ENCODE measurements around the gene ALDH18A1. TPM values are rescaled to one million over a fixed set of nuclear protein-coding genes. Genes with fewer than 3 reads are reported as not detected.

The ALDH18A1 gene
- total RNA-seq, 1 donor from 2014 or later: 172 TPM

GRCh38 chr10:95601116-95601719 lies 55.3 kb downstream of the ALDH18A1 start:
- peak; percentile 97 for TF ChIP-seq CTCF (conservative IDR thresholded peaks at IDR 0.05)
- H3K9me3 Mint-ChIP-seq: peaks cover 7% of the 10 kb centered on the region
- no peak overlapping the region for H3K27ac Mint-ChIP-seq (ENCODE audit: unreplicated experiment)
- H3K4me3 Mint-ChIP-seq: no peak overlapping the region
- DNase-seq (ENCODE audit: low read depth, low spot score): peak; percentile 81
- no peaks in the 10 kb centered on the region for H3K27me3 Mint-ChIP-seq (ENCODE audit: low read depth)
- peaks cover 10% of the 10 kb centered on the region for H3K4me1 Mint-ChIP-seq
- H3K36me3 Mint-ChIP-seq (ENCODE audit: low read depth): no peaks in the 10 kb centered on the region

GRCh38 chr10:95600158-95600557 lies 56.4 kb downstream of the ALDH18A1 start:
- H3K4me1 Mint-ChIP-seq: peaks cover 10% of the 10 kb centered on the region
- H3K36me3 Mint-ChIP-seq (ENCODE audit: low read depth): no peaks in the 10 kb centered on the region
- no peaks in the 10 kb centered on the region for H3K27me3 Mint-ChIP-seq (ENCODE audit: low read depth)
- peaks cover 7% of the 10 kb centered on the region for H3K9me3 Mint-ChIP-seq
- no peak overlapping the region for H3K27ac Mint-ChIP-seq (ENCODE audit: unreplicated experiment)
- no peak for DNase-seq (ENCODE audit: low read depth, low spot score)
- no peak for TF ChIP-seq CTCF (conservative IDR thresholded peaks at IDR 0.05)
- no peak overlapping the region for H3K4me3 Mint-ChIP-seq

- H3K4me3 Mint-ChIP-seq: no peak overlapping the region
- H3K4me1 Mint-ChIP-seq: peaks cover 10% of the 10 kb centered on the region
- no peak for TF ChIP-seq CTCF (conservative IDR thresholded peaks at IDR 0.05)
- peaks cover 7% of the 10 kb centered on the region for H3K9me3 Mint-ChIP-seq
- H3K27me3 Mint-ChIP-seq (ENCODE audit: low read depth): no peaks in the 10 kb centered on the region
- DNase-seq (ENCODE audit: low read depth, low spot score): no peak
- no peak overlapping the region for H3K27ac Mint-ChIP-seq (ENCODE audit: unreplicated experiment)
- no peaks in the 10 kb centered on the region for H3K36me3 Mint-ChIP-seq (ENCODE audit: low read depth)
These were observed 58.7 kb downstream of the ALDH18A1 start for GRCh38 chr10:95597788-95598187.

GRCh38 chr10:95588025-95588424 lies 68.5 kb downstream of the ALDH18A1 start:
- no peaks in the 10 kb centered on the region for H3K9me3 Mint-ChIP-seq
- H3K27ac Mint-ChIP-seq (ENCODE audit: unreplicated experiment): no peak overlapping the region
- H3K27me3 Mint-ChIP-seq (ENCODE audit: low read depth): peaks cover 2% of the 10 kb centered on the region
- no peak overlapping the region for H3K4me3 Mint-ChIP-seq
- no peaks in the 10 kb centered on the region for H3K36me3 Mint-ChIP-seq (ENCODE audit: low read depth)
- DNase-seq (ENCODE audit: low read depth, low spot score): no peak
- H3K4me1 Mint-ChIP-seq: no peaks in the 10 kb centered on the region
- TF ChIP-seq CTCF (conservative IDR thresholded peaks at IDR 0.05): no peak

GRCh38 chr10:95579835-95580535 lies 76.5 kb downstream of the ALDH18A1 start:
- no peak overlapping the region for H3K4me3 Mint-ChIP-seq
- no peaks in the 10 kb centered on the region for H3K4me1 Mint-ChIP-seq
- H3K36me3 Mint-ChIP-seq (ENCODE audit: low read depth): no peaks in the 10 kb centered on the region
- no peaks in the 10 kb centered on the region for H3K9me3 Mint-ChIP-seq
- H3K27me3 Mint-ChIP-seq (ENCODE audit: low read depth): peaks cover 5% of the 10 kb centered on the region
- TF ChIP-seq CTCF (conservative IDR thresholded peaks at IDR 0.05): no peak
- no peak overlapping the region for H3K27ac Mint-ChIP-seq (ENCODE audit: unreplicated experiment)
- no peak for DNase-seq (ENCODE audit: low read depth, low spot score)
